B cell (primary cell): Measurements from ENCODE around the gene CPT1A.

Source experiments
- EZH2 ChIP-seq: IDR thresholded peaks from 2 replicates; pipeline ENCODE4 v1.6.1; 2012; ENCODE audit warnings: borderline replicate concordance, low read depth, mild to moderate bottlenecking, moderate library complexity, low read length; ENCODE audit not compliant: insufficient read depth, poor library complexity, severe bottlenecking
- TF ChIP-seq, protein P1 (sequence below): fragments of 200-600 bp; IDR thresholded peaks from one replicate; pipeline ENCODE4 v1.8.0; 2022; ENCODE audit warnings: antibody characterized with exemption, mild to moderate bottlenecking

DNA sequence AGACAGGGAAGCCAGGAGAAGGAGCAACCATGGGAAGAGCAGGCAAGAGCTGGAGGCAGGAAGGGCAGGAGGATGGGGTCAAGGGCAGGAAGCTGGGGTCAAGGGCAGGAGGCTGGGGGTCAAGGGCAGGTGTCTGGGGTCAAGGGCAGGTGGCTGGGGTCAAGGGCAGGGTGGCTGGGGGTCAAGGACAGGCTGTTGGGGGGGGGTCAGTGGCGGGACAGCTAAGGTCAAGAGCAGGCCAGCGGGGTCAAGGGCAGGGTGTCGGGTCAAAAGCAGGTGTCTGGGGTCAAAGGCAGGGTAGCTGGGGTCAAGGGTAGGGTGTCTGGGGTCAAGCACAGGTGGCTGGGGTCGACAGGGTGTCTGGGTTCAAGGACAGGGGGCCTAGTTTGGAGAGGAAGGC, 24.2 kb downstream of the CPT1A start:
- TF ChIP-seq, protein P1, sequence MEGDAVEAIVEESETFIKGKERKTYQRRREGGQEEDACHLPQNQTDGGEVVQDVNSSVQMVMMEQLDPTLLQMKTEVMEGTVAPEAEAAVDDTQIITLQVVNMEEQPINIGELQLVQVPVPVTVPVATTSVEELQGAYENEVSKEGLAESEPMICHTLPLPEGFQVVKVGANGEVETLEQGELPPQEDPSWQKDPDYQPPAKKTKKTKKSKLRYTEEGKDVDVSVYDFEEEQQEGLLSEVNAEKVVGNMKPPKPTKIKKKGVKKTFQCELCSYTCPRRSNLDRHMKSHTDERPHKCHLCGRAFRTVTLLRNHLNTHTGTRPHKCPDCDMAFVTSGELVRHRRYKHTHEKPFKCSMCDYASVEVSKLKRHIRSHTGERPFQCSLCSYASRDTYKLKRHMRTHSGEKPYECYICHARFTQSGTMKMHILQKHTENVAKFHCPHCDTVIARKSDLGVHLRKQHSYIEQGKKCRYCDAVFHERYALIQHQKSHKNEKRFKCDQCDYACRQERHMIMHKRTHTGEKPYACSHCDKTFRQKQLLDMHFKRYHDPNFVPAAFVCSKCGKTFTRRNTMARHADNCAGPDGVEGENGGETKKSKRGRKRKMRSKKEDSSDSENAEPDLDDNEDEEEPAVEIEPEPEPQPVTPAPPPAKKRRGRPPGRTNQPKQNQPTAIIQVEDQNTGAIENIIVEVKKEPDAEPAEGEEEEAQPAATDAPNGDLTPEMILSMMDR = no peak
- TF ChIP-seq EZH2 = no peak
